Central memory CD4-positive, alpha-beta T cell (primary cell): ENCODE measurements around the gene LOC128125822.
"Not testable (repeated sequence)": the region's sequence is repeated elsewhere in the genome, so short reads cannot be mapped to it uniquely, and the experiment has no call there.

Source experiments
- DNase-seq: peaks from one replicate; pipeline ENCODE4 v3.0.0; 2022

The LOC128125822 gene

DNA sequence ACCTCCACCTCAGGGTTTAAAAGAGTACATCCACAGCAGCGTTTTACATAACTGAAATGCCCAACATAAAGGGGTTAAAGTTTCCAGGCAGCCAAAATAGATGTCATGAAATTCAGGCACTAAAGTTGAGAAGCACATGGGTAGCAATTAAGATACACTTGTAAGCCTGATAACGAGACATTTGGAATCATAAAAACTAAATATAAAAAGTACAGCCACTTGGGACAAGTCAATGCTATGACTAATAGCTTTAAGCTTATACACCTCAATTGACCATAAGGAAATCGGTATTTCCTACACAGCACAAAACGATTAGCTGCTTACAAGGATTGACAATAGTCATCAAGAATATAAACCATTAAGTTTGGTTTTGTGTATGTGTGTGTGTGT lies 11.8 kb downstream of the LOC128125822 start:
- no peak for DNase-seq

DNA sequence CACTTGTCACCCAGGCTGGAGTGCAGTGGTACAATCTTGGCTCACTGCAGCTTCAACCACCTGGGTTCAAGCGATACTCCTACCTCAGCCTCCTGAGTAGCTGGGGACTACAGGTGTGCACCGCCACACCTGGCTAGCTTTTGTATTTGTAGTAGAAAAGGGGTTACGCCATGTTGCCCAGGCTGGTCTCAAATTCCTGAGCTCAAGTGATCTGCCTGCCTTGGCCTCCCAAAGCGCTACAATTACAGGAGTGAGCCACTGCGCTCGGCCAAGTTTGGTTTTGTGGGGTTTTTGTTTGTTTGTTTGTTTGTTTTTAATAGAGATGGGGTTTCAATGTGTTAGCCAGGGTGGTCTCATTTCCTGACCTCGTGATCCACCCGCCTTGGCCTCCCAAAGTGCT lies 12.3 kb downstream of the LOC128125822 start:
- DNase-seq, result no peak

- not testable (repeated sequence) for DNase-seq
Observed at GRCh38 chr6:63585652-63586051, 13.4 kb downstream of the LOC128125822 start.

DNA sequence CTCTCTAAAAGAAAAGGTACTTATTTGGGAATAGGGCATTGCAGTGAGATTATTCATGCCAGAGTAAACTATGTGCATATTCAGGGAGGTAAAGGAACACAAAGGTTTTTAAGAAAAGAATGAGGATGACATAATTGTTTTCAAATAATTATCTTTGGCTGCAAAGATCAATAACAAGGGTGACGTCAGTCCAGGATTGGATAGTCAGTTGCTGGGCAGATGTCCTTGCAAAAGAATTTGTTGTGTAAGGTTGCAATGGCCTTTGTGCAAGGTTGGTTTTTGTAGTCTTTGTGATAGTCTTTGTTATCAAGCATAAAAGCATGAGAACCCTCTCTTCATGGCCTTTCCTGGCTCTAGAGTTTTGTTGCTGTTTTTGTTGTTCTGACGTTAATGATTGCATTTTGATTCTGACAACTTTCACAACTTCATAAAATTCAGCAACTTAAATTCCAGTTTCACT lies 17.7 kb downstream of the LOC128125822 start:
- DNase-seq, result no peak

GRCh38 chr6:63592886-63593285 lies 20.6 kb downstream of the LOC128125822 start:
- DNase-seq, result no peak

- DNase-seq, result no peak
Observed at GRCh38 chr6:63597141-63598048, 25.1 kb downstream of the LOC128125822 start.

- DNase-seq, result peak; percentile 72
Observed at GRCh38 chr6:63598049-63599036, 26.1 kb downstream of the LOC128125822 start.

- DNase-seq, result no peak
Observed at GRCh38 chr6:63599243-63599642, 27.0 kb downstream of the LOC128125822 start.

GRCh38 chr6:63600136-63600535 lies 27.9 kb downstream of the LOC128125822 start:
- DNase-seq, result no peak

DNA sequence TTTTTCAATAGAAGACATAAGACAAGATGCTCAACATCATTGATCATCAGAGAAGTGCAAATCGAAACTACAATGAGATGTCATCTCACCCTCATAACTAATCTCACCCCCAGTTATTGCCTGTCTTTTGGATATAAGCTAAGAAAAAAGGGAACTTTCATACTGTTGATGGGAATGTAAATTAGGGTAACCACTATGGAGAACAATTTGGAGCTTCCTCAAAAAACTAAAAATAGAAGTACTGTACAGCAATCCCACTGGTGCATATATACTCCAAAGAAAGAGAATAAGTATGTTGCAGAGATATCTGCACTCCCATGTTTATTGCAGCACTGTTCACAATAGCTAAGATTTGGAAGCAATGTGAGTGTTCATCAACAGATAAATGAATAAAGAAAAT lies 37.0 kb downstream of the LOC128125822 start:
- DNase-seq, result no peak

GRCh38 chr6:63610944-63611343 lies 38.7 kb downstream of the LOC128125822 start:
- no peak for DNase-seq

DNA sequence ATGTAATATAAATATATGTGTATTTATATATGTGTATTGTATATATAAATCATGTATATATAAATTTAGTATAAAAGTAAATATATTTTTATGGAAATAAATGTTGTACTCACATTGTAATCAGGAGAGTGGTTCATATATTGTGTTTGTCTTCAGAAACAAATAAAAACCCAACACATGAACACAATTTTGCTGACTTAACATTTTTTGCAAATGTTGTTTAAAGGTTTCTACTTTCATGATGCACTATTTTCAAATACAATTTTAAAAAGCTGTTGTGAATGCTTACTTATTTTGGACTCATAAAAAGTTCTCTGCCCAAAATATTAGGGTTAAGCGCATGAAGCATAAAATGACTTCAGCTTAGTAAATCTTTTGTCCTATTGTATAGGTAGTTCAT lies 39.3 kb downstream of the LOC128125822 start:
- no peak for DNase-seq

DNA sequence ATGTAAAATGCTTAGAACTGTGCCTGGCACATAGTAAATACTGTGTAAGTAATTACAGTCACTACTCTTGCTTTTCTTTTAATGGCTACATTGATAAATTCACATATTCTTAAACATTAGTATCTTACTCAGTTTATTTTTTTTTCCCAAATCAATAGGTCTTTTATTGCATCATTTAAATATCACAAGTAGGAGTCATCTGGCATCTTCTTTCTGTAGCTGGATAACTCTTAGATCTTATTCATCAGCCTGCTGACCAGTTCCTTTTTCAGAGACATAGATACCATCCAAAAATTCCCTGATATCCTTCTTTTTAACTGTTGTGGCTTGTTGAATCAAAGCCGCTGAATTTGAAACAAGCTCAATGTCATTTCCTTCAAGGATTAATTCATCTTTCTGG lies 43.3 kb downstream of the LOC128125822 start:
- DNase-seq, result no peak
